Heart right ventricle (tissue), 16 donors: ENCODE data around the gene CATSPERZ. TPM values are rescaled to one million over a fixed set of nuclear protein-coding genes. Genes with fewer than 3 reads are reported as not detected.

ENCODE experiments used
- ATAC-seq, 8 donors: fragments of 200-7000 bp; cut with Tn5 transposase; one replicate each; pipeline ENCODE4 v1.9.1; 2020; ENCODE audit warnings: mild to moderate bottlenecking in 8 of 8, moderate library complexity in 8 of 8, moderate number of reproducible peaks in 1 of 8
- DNase-seq, 2 donors: peaks; one replicate each; pipeline ENCODE4 v3.0.0-alpha.2; 2020
- H3K27ac ChIP-seq, 10 donors: fragments of 200-600 bp; sonication (generic) in 2 of 10; one replicate each; pipeline versions ENCODE4 v1.5.0 to v1.8.0; 2020 to 2022; ENCODE audit warnings: mild to moderate bottlenecking in 3 of 10
- H3K27me3 ChIP-seq, 7 donors: fragments of 200-600 bp; one replicate each; pipeline ENCODE4 v1.8.0; 2021 to 2022; ENCODE audit warnings: mild to moderate bottlenecking in 2 of 7
- H3K36me3 ChIP-seq, 9 donors: fragments of 200-600 bp; sonication (generic) in 1 of 9; one replicate each; pipeline versions ENCODE4 v1.5.0 to v1.8.0; 2020 to 2022; ENCODE audit warnings: mild to moderate bottlenecking in 2 of 9
- H3K4me1 ChIP-seq, 9 donors: fragments of 200-600 bp; sonication (generic) in 1 of 9; one replicate each; pipeline versions ENCODE4 v1.5.0 to v1.8.0; 2020 to 2022; ENCODE audit warnings: mild to moderate bottlenecking in 4 of 9
- H3K4me3 ChIP-seq, 10 donors: fragments of 200-600 bp; sonication (generic) in 2 of 10; one replicate each; pipeline versions ENCODE4 v1.5.0 to v1.8.0; 2020 to 2022; ENCODE audit warnings: mild to moderate bottlenecking in 7 of 10, moderate library complexity in 2 of 10
- H3K9me3 ChIP-seq, 11 donors: fragments of 200-600 bp in 10 of 11; sonication (generic) in 2 of 11; one replicate each; pipeline versions ENCODE4 v1.5.0 to v1.8.0; 2013 to 2022; ENCODE audit warnings: mild to moderate bottlenecking in 2 of 11, control low read depth in 1 of 11, moderate library complexity in 1 of 11
- CTCF ChIP-seq, 9 donors: fragments of 200-600 bp; sonication (generic) in 2 of 9; IDR thresholded peaks; one replicate each; pipeline versions ENCODE4 v1.5.0 to v1.8.0; 2021 to 2022; ENCODE audit warnings: antibody characterized with exemption in 9 of 9, mild to moderate bottlenecking in 5 of 9, moderate library complexity in 1 of 9
- WGBS, 2 donors: extraction: QIAGEN DNeasy Blood & Tissue Kit; methylation state at CpG; one replicate each; pipeline ENCODE4 v1.1.7; 2013; ENCODE audit warnings: inconsistent platforms in 1 of 2; 5-methylcytosine and 5-hydroxymethylcytosine counted together
- intact Hi-C, 10 donors: fragments of 100-400 bp; cut with DNase I; formaldehyde crosslinking; loops; one replicate each; pipeline versions ENCODE4 v1.11.1 to v1.14.2; 2022
- microRNA-seq, 2 donors: library from miRNA; unstranded; fragments of <30 nt; microRNA quantifications; one replicate each; pipeline ENCODE4 v1.2.0, GENCODE V29; 2021
- polyA plus RNA-seq, 2 donors: library from polyadenylated mRNA; stranded (reverse); fragments of 200-250 nt; gene quantifications; one replicate each; pipeline ENCODE4 v1.2.3, GENCODE V29; 2013
- total RNA-seq, 10 donors: library from RNA; stranded (reverse); fragmentation: NEBNext Ultra II Directional in 3 of 10; extraction: Animal tissue kit (Norgen Biotek cat#: 25700) in 3 of 10; gene quantifications; one replicate each; pipeline versions ENCODE4 v1.2.1 to v1.2.4, GENCODE V29; 2021 to 2023
- donor health status: Arrhythmogenic right ventricular cardiomyopathy.
- donor health status: ischemic (EF 13 %, LVEDD 7.1; RV severe dilation, severe dysfunction).
- donor health status: healthy with polysubstance abuse.
- donor health status: DM: no; HTN: yes; CAD: no.
- donor health status: DM: no; HTN: no; CAD: no.
- donor health status: ischemic (EF 25% LVEDD 6.9; RV normal size, moderate dysfunction).
- donor health status: ischemic (EF 25% LVEDD 5.7; RV mildly dilated, moderate dysfunction).
- donor health status: healthy.
- donor health status: DM: yes; HTN: yes; CAD: no.
- donor health status: Ischemic cardiomyopathy.
- donor health status: ischemic (EF 35%, LVEDD 5.7; RV mildly dilated, moderate dysfunction).
- donor health status: nonischemic (EF 11% LVEDD 7.7; RV severe dilation, severe dysfunction).
- donor health status: DM: yes; HTN: yes; CAD: no.
- donor health status: PGD.
- donor health status: ischemic (EF 29% LVEDD 5.4; RV normal size, mild dysfunction).
- donor health status: nonischemic (EF 23%, LVEDD 6.1; RV moderate dilation, normal function).

The CATSPERZ gene
- total and polyA plus RNA-seq, 12 donors, result 0.10 TPM; not detected in 11

- ATAC-seq (no peak), DNase-seq (no peak)
- Histone ChIP-seq H3K4me1 (peaks cover 8 to 34% (median 25%) of the 10 kb centered on the region in 9 donors), H3K27me3 (no peaks in the 10 kb centered on the region), H3K27ac (no peak overlapping the region), H3K4me3 (no peak overlapping the region), H3K36me3 (peaks cover 0 to 26% (median 0%) of the 10 kb centered on the region in 9 donors), H3K9me3 (no peaks in the 10 kb centered on the region)
- 81 to 85% methylated on average over 20 of the region's 20 CpGs for WGBS, 2 donors
- TF ChIP-seq CTCF (IDR thresholded peaks at IDR 0.05), result no peak
- intact Hi-C loops, result loop anchor here in 3 of 10 donors (2.0 to 10.0 kb wide), 3 partner anchors 35 to 301 kb away; partner anchors contain the start of genes PRDX5 (in 2 of the 3) and TRMT112 (in 1 of the 3)
Observed at GRCh38 chr11:64353715-64354506, 53.8 kb downstream of the CATSPERZ start.

Small RNA genes within 50 kb of the gene (microRNA-seq; reads per million reads assigned to microRNA genes)
- 0 to 1.0 reads per million in 2 donors for gene MIR7155

Other genes with a start within 250 kb of the CATSPERZ start
- 100 to 1,000 TPM in 8 of 10 donors, 10 to 100 TPM in 2; 86.2 to 134 (median 115) TPM for gene MACROD1, start 134.2 kb upstream of the CATSPERZ start, total RNA-seq
- gene MACROD1, start 134.2 kb upstream of the CATSPERZ start, polyA plus RNA-seq, result 100 to 1,000 TPM in 1 of 2 donors, 10 to 100 TPM in 1; 77.6 to 497 TPM
- 100 to 1,000 TPM in 1 of 10 donors, 10 to 100 TPM in 9; 67.4 to 105 (median 87.9) TPM for gene STIP1, start 114.2 kb upstream of the CATSPERZ start, total RNA-seq
- gene STIP1, start 114.2 kb upstream of the CATSPERZ start, polyA plus RNA-seq, result 100 to 1,000 TPM in 1 of 2 donors, 10 to 100 TPM in 1; 55.3 to 144 TPM
- 10 to 100 TPM in 1 of 10 donors, 1 to 10 TPM in 9; 2.3 to 30.8 (median 5.4) TPM for gene FERMT3, start 93.6 kb upstream of the CATSPERZ start, total RNA-seq
- gene FERMT3, start 93.6 kb upstream of the CATSPERZ start, polyA plus RNA-seq, result 1 to 10 TPM; 7.5 to 9.2 TPM
- 10 to 100 TPM; 50.5 to 81.7 (median 61.4) TPM for gene TRPT1, start 74.2 kb upstream of the CATSPERZ start, total RNA-seq
- 100 to 1,000 TPM in 1 of 2 donors, 10 to 100 TPM in 1; 87.2 to 188 TPM for gene TRPT1, start 74.2 kb upstream of the CATSPERZ start, polyA plus RNA-seq
- gene NUDT22, start 74.1 kb upstream of the CATSPERZ start, total RNA-seq, result 10 to 100 TPM; 57.3 to 85.6 (median 71.0) TPM
- 10 to 100 TPM; 93.0 to 95.2 TPM for gene NUDT22, start 74.1 kb upstream of the CATSPERZ start, polyA plus RNA-seq
- 10 to 100 TPM; 46.6 to 64.7 (median 52.0) TPM for gene DNAJC4, start 69.8 kb upstream of the CATSPERZ start, total RNA-seq
- 100 to 1,000 TPM in 1 of 2 donors, 10 to 100 TPM in 1; 48.0 to 173 TPM for gene DNAJC4, start 69.8 kb upstream of the CATSPERZ start, polyA plus RNA-seq
- gene VEGFB, start 65.8 kb upstream of the CATSPERZ start, total RNA-seq, result 100 to 1,000 TPM; 245 to 353 (median 277) TPM
- gene VEGFB, start 65.8 kb upstream of the CATSPERZ start, polyA plus RNA-seq, result 100 to 1,000 TPM; 158 to 291 TPM
- 10 to 100 TPM; 40.2 to 82.0 (median 45.9) TPM for gene FKBP2, start 59.3 kb upstream of the CATSPERZ start, total RNA-seq
- gene FKBP2, start 59.3 kb upstream of the CATSPERZ start, polyA plus RNA-seq, result 100 to 1,000 TPM; 376 to 404 TPM
- 100 to 1,000 TPM in 4 of 10 donors, 10 to 100 TPM in 6; 52.4 to 194 (median 77.2) TPM for gene PPP1R14B, start 53.4 kb upstream of the CATSPERZ start, total RNA-seq
- gene PPP1R14B, start 53.4 kb upstream of the CATSPERZ start, polyA plus RNA-seq, result 100 to 1,000 TPM; 229 to 331 TPM
- gene PLCB3, start 48.8 kb upstream of the CATSPERZ start, total RNA-seq, result 10 to 100 TPM in 3 of 10 donors, 1 to 10 TPM in 7; 5.8 to 13.3 (median 8.7) TPM
- gene PLCB3, start 48.8 kb upstream of the CATSPERZ start, polyA plus RNA-seq, result 10 to 100 TPM in 1 of 2 donors, 1 to 10 TPM in 1; 9.5 to 13.1 TPM
- 100 to 1,000 TPM in 1 of 10 donors, 10 to 100 TPM in 9; 40.7 to 106 (median 52.2) TPM for gene BAD, start 15.7 kb upstream of the CATSPERZ start, total RNA-seq
- gene BAD, start 15.7 kb upstream of the CATSPERZ start, polyA plus RNA-seq, result 100 to 1,000 TPM in 1 of 2 donors, 10 to 100 TPM in 1; 92.1 to 104 TPM
- 10 to 100 TPM; 16.4 to 43.0 (median 24.3) TPM for gene GPR137, start 14.5 kb upstream of the CATSPERZ start, total RNA-seq
- gene GPR137, start 14.5 kb upstream of the CATSPERZ start, polyA plus RNA-seq, result 10 to 100 TPM; 18.4 to 31.8 TPM
- gene KCNK4, start 9.1 kb upstream of the CATSPERZ start, total RNA-seq, result not detected
- not detected for gene KCNK4, start 9.1 kb upstream of the CATSPERZ start, polyA plus RNA-seq
- gene ESRRA, start 5.2 kb downstream of the CATSPERZ start, total RNA-seq, result 100 to 1,000 TPM; 115 to 225 (median 132) TPM
- gene ESRRA, start 5.2 kb downstream of the CATSPERZ start, polyA plus RNA-seq, result 100 to 1,000 TPM; 180 TPM
- gene TRMT112, start 17.2 kb downstream of the CATSPERZ start, total RNA-seq, result 100 to 1,000 TPM in 2 of 10 donors, 10 to 100 TPM in 8; 68.7 to 121 (median 90.2) TPM
- gene TRMT112, start 17.2 kb downstream of the CATSPERZ start, polyA plus RNA-seq, result 100 to 1,000 TPM; 182 to 208 TPM
- gene PRDX5, start 17.8 kb downstream of the CATSPERZ start, total RNA-seq, result 100 to 1,000 TPM; 264 to 395 (median 288) TPM
- gene PRDX5, start 17.8 kb downstream of the CATSPERZ start, polyA plus RNA-seq, result 100 to 1,000 TPM; 486 to 750 TPM
- gene CCDC88B, start 39.8 kb downstream of the CATSPERZ start, total RNA-seq, result 10 to 100 TPM in 1 of 10 donors, 1 to 10 TPM in 9; 4.2 to 13.1 (median 5.6) TPM
- 10 to 100 TPM; 10.5 to 42.7 TPM for gene CCDC88B, start 39.8 kb downstream of the CATSPERZ start, polyA plus RNA-seq
- 10 to 100 TPM; 10.7 to 21.9 (median 12.8) TPM for gene RPS6KA4, start 58.8 kb downstream of the CATSPERZ start, total RNA-seq
- 10 to 100 TPM; 17.4 to 18.8 TPM for gene RPS6KA4, start 58.8 kb downstream of the CATSPERZ start, polyA plus RNA-seq